HepG2 (cell line): Measurements from ENCODE around the gene PGRMC2. TPM values are rescaled to one million over a fixed set of nuclear protein-coding genes. Genes with fewer than 3 reads are reported as not detected.

ENCODE experiments used
- ARID4A ChIP-seq: sonication (generic); formaldehyde crosslinking; IDR thresholded peaks from 2 replicates; pipeline ENCODE4 v1.5.0; 2020; ENCODE audit warnings: mild to moderate bottlenecking, missing genetic modification reagents, borderline replicate concordance
- ATF4 ChIP-seq, 2 experiments: fragments of 450-650 bp in 1 of 2; sonication (generic) in 1 of 2; formaldehyde crosslinking; IDR thresholded peaks; 2 replicates each; pipeline versions ENCODE4 v1.5.0 to v1.8.0; 2020 to 2022; ENCODE audit warnings: mild to moderate bottlenecking in 1 of 2, missing genetic modification reagents in 1 of 2
- ATF7 ChIP-seq, 2 experiments: fragments of 450-650 bp in 1 of 2; sonication (generic) in 1 of 2; formaldehyde crosslinking in 1 of 2; IDR thresholded peaks; 2 replicates each; pipeline versions ENCODE4 v1.4.0 to v1.6.1; 2016 to 2020; ENCODE audit warnings: antibody characterized with exemption in 1 of 2, mild to moderate bottlenecking in 1 of 2, missing genetic modification reagents in 1 of 2
- CBX5 ChIP-seq: sonication (generic); formaldehyde crosslinking; IDR thresholded peaks from 2 replicates; pipeline ENCODE4 v1.4.0; 2020; ENCODE audit warnings: missing genetic modification reagents, borderline replicate concordance
- CSRNP2 ChIP-seq: sonication (generic); formaldehyde crosslinking; conservative IDR thresholded peaks from 2 replicates; pipeline ENCODE4 v1.8.0; 2022; ENCODE audit warnings: low read depth, missing genetic modification reagents
- FOXK2 ChIP-seq: fragments of 450-650 bp; IDR thresholded peaks from 2 replicates; pipeline ENCODE4 v1.6.1; 2016
- GATAD2A ChIP-seq: IDR thresholded peaks from 2 replicates; pipeline ENCODE4 v1.6.1; 2016
- GLI4 ChIP-seq: sonication (generic); formaldehyde crosslinking; IDR thresholded peaks from 2 replicates; pipeline ENCODE4 v1.5.1; 2020; ENCODE audit warnings: missing genetic modification reagents, mild to moderate bottlenecking, moderate library complexity, borderline replicate concordance
- GPN1 ChIP-seq: sonication (generic); formaldehyde crosslinking; IDR thresholded peaks from 2 replicates; pipeline ENCODE4 v1.5.1; 2020; ENCODE audit warnings: missing genetic modification reagents, borderline replicate concordance
- HDAC1 ChIP-seq: sonication (generic); formaldehyde crosslinking; IDR thresholded peaks from 2 replicates; pipeline ENCODE4 v1.5.1; 2020; ENCODE audit warnings: mild to moderate bottlenecking, missing genetic modification reagents
- HMG20A ChIP-seq: IDR thresholded peaks from 2 replicates; pipeline ENCODE4 v1.6.1; 2016; ENCODE audit warnings: borderline replicate concordance
- MTA3 ChIP-seq: sonication (generic); formaldehyde crosslinking; IDR thresholded peaks from 2 replicates; pipeline ENCODE4 v1.4.0; 2020; ENCODE audit warnings: missing genetic modification reagents
- PAX8 ChIP-seq: sonication (generic); formaldehyde crosslinking; IDR thresholded peaks from 2 replicates; pipeline ENCODE4 v1.8.0; 2022; ENCODE audit warnings: mild to moderate bottlenecking, missing genetic modification reagents, borderline replicate concordance
- SMAD9 ChIP-seq: sonication (generic); formaldehyde crosslinking; IDR thresholded peaks from 2 replicates; pipeline ENCODE4 v1.5.1; 2020; ENCODE audit warnings: mild to moderate bottlenecking, missing genetic modification reagents
- TFDP2 ChIP-seq: sonication (generic); formaldehyde crosslinking; IDR thresholded peaks from 2 replicates; pipeline ENCODE4 v1.4.0; 2020; ENCODE audit warnings: missing genetic modification reagents
- U2AF2 ChIP-seq: fragments of 200-400 bp; formaldehyde crosslinking; IDR thresholded peaks from 2 replicates; pipeline ENCODE4 v1.6.1; 2017; ENCODE audit warnings: low read depth, mild to moderate bottlenecking, low read length
- ZBTB7A ChIP-seq: sonication (generic); formaldehyde crosslinking; IDR thresholded peaks from 2 replicates; pipeline ENCODE4 v1.8.0; 2022; ENCODE audit warnings: mild to moderate bottlenecking, missing genetic modification reagents
- ZNF207 ChIP-seq: fragments of 450-650 bp; IDR thresholded peaks from 2 replicates; pipeline ENCODE4 v1.6.1; 2016; ENCODE audit warnings: antibody characterized with exemption, borderline replicate concordance
- ZNF432 ChIP-seq: sonication (generic); formaldehyde crosslinking; IDR thresholded peaks from 2 replicates; pipeline ENCODE4 v1.5.0; 2020; ENCODE audit warnings: missing genetic modification reagents, mild to moderate bottlenecking, borderline replicate concordance
- ZNF501 ChIP-seq: sonication (generic); formaldehyde crosslinking; IDR thresholded peaks from 2 replicates; pipeline ENCODE4 v1.5.1; 2020; ENCODE audit warnings: mild to moderate bottlenecking, moderate library complexity, missing genetic modification reagents
- ZNF770 ChIP-seq: sonication (generic); formaldehyde crosslinking; IDR thresholded peaks from 2 replicates; pipeline ENCODE4 v1.5.0; 2020; ENCODE audit warnings: mild to moderate bottlenecking, missing genetic modification reagents
- polyA plus RNA-seq, 8 experiments: library from polyadenylated mRNA; depleted of rRNA in 3 of 8; stranded (reverse) in 7 of 8; unstranded in 1 of 8; fragments of >200 nt; fragmentation: Illumina TruSeq in 4 of 8; extraction: Trizol in 4 of 8; gene quantifications; 2 replicates each; pipeline versions ENCODE4 v1.2.1 to v1.2.3, GENCODE V29; 2011 to 2016; ENCODE audit warnings: low read depth in 4 of 8, missing spikeins in 1 of 8, mixed read lengths in 1 of 8; ENCODE audit not compliant: insufficient read depth in 1 of 8
- total RNA-seq, 5 experiments: library from RNA; depleted of rRNA; stranded (reverse); fragments of >200 nt; fragmentation: Illumina TruSeq; extraction: Trizol; gene quantifications; 2 replicates each; pipeline ENCODE4 v1.2.3, GENCODE V29; 2016; ENCODE audit warnings: low read depth in 1 of 5

PGRMC2 gene
- total and polyA plus RNA-seq, 2 of the 13 experiments (the other 11 are each of a cell fraction or from before 2014, with no cell fraction given): 16.0 to 19.8 TPM

GRCh38 chr4:128310266-128310697 lies 22.7 kb upstream of the PGRMC2 start (continued):
- no peak for TF ChIP-seq MTA3
- TF ChIP-seq HDAC1 (CRISPR knock-in tag): peak; percentile 68
- TF ChIP-seq SMAD9: no peak
- TF ChIP-seq ZNF432 (CRISPR knock-in tag): no peak
- peak; percentile 54; the same call in 1 of the 2 replicates for TF ChIP-seq ZNF501 (CRISPR knock-in tag)
- TF ChIP-seq ARID4A (CRISPR knock-in tag): peak; percentile 50; the same call in 1 of the 2 replicates
- TF ChIP-seq ZNF207: no peak
- TF ChIP-seq GPN1 (CRISPR knock-in tag): no peak
- TF ChIP-seq ZBTB7A (CRISPR knock-in tag): no peak
- TF ChIP-seq ATF4 (CRISPR knock-in tag; IDR thresholded peaks at IDR 0.05): no peak
- no peak for TF ChIP-seq PAX8
- no peak for TF ChIP-seq GATAD2A (CRISPR knock-in tag)
- TF ChIP-seq GLI4: no peak
- TF ChIP-seq CBX5 (CRISPR knock-in tag): no peak
- no peak for TF ChIP-seq FOXK2
- no peak for TF ChIP-seq CSRNP2 (CRISPR knock-in tag)
- no peak for TF ChIP-seq ATF7 (IDR thresholded peaks at IDR 0.05)
- TF ChIP-seq ATF7 (CRISPR knock-in tag; IDR thresholded peaks at IDR 0.05): no peak
- TF ChIP-seq TFDP2 (CRISPR knock-in tag): no peak
- TF ChIP-seq HMG20A (CRISPR knock-in tag): 0 out of 2 replicates have a peak, but pooled peaks have one; percentile 28
- no peak for TF ChIP-seq ZNF770 (CRISPR knock-in tag)
- TF ChIP-seq U2AF2: no peak
